ENCODE results near the gene HAPLN1.

The HAPLN1 gene

DNA sequence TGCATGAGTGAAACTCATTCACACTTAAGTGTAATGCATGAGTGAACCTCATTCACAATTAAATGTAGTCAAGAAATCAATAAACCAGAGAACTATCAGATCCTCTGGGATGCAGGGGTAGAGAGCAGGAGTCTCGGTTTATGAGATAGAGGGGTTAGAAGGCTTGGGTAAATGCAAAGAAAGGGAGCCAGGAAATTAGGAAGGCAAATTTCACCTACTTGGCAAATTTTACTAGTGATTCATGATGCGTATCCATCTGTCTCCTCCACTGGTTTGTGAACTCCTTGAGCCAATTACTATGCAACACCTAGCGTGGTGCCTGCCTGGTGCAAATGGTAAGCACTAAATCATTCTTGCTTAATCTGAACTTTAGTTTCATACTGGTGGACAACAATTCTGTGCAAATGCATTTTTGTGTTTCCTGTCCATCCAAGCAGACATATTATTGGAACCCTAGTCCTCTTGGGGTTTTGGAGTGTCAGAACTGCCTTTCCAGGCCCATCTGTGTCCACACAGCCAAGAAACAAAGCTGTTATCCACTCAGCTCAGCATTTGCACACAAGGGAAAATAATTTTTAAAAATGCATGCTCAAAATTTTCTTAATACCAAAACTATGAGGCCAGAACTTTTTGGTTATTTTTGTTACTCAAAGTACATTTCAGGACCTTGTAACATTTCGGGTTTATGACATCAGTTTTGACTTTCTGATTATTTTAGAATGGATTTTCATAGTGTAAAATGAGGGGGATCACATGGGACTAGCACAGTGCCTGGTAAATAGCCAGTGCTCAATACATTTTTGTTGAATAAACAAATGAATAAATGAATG is 5.2 kb downstream of the HAPLN1 start:
- DNase-seq = peak; percentile 90

DNA sequence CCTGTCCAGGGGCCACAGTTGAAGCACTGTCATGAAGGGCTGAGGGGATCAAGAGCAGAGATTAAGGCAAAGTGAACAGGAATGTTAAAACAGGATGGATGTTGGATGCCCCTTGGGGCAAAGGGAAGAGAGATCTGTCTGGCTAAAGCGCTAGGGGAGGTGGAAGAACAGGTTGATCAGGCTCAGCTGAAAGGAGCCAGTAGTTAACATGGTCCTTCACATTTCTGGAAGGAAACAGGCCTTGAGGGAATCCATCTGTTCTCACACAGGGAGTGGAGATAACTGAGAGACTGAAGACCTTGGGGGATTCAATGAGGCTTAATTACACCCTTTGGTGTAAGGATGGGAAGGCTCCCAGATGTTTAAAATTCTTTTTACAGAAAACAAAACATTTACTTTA is 5.8 kb downstream of the HAPLN1 start:
- no peak for DNase-seq

- no peak for DNase-seq
Measured at GRCh38 chr5:83711982-83712601, 8.6 kb downstream of the HAPLN1 start.

GRCh38 chr5:83709973-83710372 is 10.7 kb downstream of the HAPLN1 start:
- no peak for DNase-seq

DNA sequence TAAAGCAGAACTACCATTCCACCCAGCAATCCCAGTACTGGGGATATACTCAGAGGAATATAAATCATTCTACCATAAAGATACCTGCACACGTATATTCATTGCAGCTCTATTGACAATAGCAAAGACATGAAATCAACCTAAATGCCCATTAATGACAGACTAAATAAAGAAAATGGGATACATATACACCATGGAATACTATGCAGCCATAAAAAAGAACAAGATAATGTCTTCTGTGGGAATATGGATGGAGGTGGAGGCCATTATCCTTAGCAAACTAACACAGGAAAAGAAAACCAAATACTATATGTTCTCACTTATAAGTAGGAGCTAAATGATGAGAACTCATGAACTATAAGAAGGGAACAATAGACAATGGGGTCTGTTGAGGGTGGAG is 12.5 kb downstream of the HAPLN1 start:
- no peak for DNase-seq

DNA sequence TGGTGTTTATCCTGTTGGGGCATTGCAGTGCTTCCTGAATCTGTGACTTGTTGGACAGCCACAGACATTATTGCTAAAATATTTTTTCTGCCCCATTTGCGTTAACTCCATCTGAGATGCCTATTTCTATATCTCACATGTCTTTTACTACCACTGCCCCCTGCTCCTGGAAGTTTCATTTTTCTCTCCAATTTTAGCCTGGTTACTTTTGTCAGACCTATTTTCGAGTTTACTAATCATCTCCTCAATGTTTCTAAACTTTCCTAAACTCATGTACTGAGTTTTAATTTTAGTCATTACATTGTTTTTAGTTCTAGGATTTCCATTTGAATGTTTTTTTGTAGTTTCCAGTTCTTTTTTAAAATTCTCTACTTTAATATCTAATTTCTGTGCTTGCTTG is 17.6 kb downstream of the HAPLN1 start:
- DNase-seq = no peak

- DNase-seq = no peak
Measured at GRCh38 chr5:83701886-83702285, 18.8 kb downstream of the HAPLN1 start.

- DNase-seq = no peak
Measured at GRCh38 chr5:83689881-83690280, 30.8 kb downstream of the HAPLN1 start.

DNA sequence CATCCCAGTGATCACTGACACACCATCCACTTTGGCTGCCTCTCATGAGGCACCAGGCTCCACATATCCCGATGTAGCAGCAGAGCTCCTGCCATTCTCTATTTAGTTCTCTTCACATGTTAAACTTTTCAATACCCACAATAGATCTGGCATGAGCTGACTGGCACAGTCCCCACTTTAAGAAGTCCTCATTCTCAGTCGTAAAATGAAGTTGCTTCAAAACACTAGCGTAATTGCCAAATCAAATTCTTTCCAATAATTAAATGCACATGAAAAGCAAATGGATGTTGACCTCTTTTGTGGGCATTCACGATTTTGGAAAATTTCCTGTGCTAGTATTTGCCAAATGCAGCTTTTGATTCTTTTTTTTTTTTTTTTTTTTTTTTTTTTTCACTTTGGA is 32.4 kb downstream of the HAPLN1 start:
- peak; percentile 72 for DNase-seq

GRCh38 chr5:83687124-83687619 is 33.5 kb downstream of the HAPLN1 start:
- DNase-seq = no peak

DNA sequence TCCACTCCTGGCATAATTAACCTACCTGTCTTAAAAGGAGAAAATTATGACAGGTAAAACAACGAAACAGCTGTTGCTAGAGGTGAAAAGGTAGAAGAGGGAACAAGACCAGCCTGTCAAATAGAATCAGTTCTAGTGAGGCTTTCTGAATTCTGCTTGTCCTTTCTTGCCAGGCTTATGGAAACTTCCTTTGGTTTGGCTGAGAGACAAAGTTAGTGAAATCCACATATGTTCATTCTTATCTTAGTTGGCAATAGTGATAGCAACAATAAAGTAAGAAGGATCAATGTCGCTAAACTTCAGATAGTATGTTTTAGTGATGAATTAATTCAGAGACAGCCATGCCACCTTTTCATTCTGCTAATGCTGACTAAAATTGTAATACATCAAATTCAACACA is 34.4 kb downstream of the HAPLN1 start:
- no peak for DNase-seq

- DNase-seq = no peak
Measured at GRCh38 chr5:83683836-83684235, 36.8 kb downstream of the HAPLN1 start.

DNA sequence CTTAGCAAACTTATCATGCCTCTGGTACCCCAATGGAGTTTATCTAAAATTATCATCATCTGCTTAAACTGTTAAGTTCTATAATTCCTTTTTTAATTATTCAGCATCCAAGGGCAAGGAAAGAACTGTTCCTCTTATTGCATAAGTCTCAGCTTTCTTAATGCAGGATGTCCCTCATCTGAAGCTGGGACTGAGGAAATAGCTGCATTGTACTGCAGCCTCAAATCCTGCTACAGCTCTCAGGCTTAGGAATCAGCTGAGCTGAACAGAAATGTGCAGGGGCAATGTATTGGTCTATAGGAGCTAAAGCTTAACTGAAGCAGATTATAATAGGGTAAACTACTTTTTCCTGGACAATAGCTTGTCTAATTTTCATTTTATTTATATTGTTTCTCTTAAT is 48.0 kb downstream of the HAPLN1 start:
- no peak for DNase-seq

GRCh38 chr5:83672158-83672557 is 48.5 kb downstream of the HAPLN1 start:
- no peak for DNase-seq

- no peak for DNase-seq
Measured at GRCh38 chr5:83665631-83666030, 55.0 kb downstream of the HAPLN1 start.

GRCh38 chr5:83662558-83662957 is 58.1 kb downstream of the HAPLN1 start:
- no peak for DNase-seq

GRCh38 chr5:83657807-83658525 is 62.7 kb downstream of the HAPLN1 start:
- no peak for DNase-seq

GRCh38 chr5:83654427-83654994 is 66.1 kb downstream of the HAPLN1 start:
- no peak for DNase-seq

GRCh38 chr5:83653669-83654068 is 67.0 kb downstream of the HAPLN1 start:
- DNase-seq = peak; percentile 74

DNA sequence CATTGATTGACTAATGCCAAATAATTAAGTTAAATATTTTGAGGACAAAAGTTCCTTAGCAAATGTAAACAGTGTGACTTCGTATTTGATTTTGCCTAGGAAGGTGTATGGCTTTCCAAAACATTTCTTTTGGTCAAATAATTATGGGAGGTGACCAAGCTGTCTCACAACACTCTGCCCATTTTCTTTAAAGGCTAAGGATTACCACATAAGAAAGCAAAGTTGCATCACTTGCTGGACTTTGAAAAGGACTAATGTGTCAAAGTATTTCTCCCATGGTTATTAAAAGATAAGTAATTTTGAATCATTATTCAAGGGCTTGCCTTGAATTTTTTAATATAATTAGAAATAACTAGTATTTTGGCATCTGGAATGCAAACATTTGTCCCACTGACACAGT is 74.7 kb downstream of the HAPLN1 start:
- no peak for DNase-seq

GRCh38 chr5:83644301-83644700 is 76.4 kb downstream of the HAPLN1 start:
- no peak for DNase-seq

DNA sequence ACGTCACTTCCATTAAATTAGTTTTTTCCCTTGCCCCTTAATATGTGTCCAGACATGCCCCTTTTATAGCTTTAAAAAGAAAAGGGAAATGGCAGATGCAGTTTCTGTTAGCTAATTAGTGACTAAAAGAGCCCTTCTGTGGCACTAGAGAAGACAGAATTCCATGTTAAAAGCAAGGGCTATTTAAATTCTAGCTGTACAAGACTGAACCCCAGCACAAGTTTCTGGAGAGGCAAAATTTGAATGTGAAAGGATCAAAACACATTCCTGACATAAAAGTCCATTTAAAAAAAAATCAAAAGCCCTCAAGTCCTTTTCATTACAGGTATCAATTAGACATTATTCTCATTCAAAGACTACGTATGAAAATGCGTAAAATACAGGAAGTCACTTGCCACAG is 78.7 kb downstream of the HAPLN1 start:
- no peak for DNase-seq

- DNase-seq = no peak
Measured at GRCh38 chr5:83639911-83640310, 80.7 kb downstream of the HAPLN1 start.
